ENCODE results near the gene CDH20.

The CDH20 gene

DNA sequence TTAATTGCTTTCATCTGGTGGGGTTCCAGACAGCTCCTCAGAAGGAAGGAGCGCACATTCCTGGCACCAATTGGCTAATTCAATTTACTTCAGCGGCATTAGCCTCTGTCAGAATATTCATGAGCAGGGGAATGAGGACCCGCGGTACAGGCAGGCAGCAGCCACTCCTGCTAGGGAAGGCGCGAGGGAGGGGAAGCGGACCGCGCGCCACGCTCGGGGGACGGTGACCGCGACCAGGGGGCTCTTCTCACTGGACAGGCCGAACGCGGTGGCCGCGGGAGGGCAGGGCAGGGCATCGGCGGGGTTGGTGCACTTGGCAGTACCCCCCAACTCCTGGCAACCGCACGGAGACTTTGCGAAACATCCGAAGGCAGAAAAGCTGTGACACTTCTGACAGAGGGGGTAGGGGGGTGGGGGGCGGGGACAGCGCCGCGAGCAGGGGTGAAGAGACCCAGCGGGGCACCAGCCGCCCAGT is at the start of gene CDH20:
CDH20 (plus strand) TSS at position 160 of the 475 bp plus-strand sequence.
- DNase-seq: no peak

DNA sequence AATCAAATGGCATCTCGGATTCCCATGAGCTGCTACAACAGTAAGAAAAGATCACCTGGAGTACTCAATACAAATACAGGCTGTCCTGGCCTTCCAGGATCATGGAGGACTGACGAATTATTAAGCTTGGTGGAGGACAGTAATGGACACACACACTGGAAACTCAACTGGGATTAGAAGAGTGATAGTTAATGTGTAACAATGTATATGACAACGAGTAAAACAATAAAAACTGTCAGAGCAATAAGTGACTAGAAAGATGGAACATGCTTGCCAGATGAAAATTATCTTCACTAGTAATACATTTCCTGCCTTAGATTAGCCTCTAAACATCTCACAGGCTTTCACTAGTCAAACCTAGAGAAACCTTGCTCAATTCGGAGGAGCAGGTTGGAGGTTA is 49.2 kb upstream of the CDH20 start:
- no peak for DNase-seq

DNA sequence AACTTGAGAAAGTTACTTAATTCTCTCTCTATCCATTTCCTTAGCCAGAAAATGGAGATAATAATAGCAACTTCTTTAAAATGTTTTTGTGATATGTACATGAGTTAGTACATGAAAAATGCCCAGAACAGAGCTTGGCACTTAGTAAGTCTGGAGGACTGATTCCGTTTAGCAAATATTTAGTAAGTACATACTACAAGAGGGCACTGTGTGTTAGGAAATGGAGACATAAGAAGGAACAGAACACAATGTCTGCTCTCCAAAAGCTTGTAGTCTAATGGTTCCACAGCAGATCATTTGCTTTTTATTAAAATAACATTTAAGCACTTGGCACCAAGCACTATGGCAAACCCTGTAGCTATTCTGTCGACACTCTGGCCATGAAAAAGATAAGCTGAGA is 47.5 kb upstream of the CDH20 start:
- DNase-seq: no peak

DNA sequence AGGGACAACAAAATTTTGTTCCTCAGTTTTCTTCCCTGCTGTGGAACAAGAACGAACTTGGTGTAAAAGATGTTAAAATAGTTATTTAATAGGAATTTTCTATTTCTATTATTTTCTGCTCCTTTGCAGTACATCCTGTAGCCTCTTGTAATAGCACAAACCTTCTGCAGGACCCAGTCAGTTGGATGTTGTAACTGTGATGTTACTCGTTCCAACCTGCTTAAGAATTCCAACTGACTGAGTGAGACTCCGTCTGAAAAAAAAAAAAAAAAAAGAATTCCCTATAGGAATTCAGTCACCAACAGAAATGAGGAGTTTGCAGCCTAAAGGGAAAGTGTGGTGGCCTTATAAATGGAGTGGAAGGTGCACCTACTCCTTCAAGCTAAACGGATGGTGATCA is 46.4 kb upstream of the CDH20 start:
- DNase-seq: no peak

DNA sequence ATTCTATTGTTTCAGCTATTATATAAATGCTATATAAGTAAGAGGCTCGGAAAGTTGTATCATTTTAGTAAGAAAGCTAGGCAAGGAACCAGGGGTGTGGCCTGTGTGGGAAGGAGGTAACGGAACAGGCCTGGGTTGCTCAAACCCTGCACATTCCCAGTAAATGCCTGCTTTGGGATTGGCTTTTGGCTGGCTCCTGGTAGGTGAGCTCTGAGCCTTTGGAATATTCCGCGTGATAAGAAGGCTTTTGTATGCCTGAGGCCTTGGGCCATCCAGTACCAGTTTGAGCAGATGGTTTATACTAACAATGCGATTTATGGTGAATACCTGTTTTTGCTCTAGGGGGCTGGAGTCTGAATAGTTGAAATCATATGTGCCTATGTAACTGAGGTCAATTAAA is 42.6 kb upstream of the CDH20 start:
- DNase-seq: no peak

DNA sequence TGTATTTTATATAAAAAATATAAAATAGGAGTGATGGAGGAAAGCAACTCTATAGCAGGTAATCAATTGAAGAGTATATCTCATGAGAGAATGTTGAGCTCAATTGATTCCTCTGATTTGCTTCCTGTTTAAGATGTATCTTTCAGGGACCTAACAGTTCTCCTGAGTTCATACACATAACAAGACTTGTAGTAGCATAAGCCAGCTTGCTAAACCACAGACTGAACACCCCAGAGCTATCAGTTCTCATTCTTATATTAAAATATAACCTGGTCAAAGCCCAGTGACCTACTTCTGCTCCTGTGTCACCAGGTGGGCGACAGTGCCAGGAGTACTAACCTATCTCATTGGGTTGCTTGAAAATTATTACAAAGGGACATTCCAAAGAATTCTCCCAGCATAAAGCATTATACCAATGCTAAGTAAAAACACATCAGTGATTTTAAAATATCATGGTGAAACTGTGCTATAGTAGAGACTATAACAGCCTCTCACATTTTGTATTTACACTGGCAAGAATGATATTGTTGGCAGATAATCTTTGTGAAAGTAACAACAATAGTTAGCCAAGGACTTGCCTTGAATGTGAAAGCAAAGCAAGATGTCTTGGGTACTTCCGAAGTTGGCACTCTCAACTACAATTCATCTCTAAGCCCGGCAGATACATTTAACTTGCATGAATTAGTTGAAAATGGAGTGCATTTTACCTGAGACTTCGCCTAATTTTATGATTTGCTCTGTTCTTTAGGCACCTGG is 40.8 kb upstream of the CDH20 start:
- DNase-seq: no peak

DNA sequence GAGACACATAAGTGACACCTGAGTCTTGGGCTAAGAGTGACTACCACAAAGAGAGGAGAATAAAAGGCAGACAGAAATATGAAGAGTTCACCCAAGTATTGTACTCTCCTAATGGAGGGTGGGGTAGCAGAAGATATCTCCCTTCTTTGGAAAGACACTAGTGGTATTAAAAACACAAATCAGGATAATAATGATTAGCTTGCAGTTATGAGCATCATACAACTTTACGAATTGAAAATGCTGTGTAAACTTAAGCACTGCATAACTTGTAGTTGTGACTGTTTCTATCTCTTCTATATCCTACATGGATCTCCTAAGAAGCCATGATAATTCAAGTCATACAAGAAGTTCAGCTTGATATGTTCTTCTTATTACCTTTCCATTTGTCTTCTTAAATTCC is 38.1 kb upstream of the CDH20 start:
- DNase-seq: no peak

DNA sequence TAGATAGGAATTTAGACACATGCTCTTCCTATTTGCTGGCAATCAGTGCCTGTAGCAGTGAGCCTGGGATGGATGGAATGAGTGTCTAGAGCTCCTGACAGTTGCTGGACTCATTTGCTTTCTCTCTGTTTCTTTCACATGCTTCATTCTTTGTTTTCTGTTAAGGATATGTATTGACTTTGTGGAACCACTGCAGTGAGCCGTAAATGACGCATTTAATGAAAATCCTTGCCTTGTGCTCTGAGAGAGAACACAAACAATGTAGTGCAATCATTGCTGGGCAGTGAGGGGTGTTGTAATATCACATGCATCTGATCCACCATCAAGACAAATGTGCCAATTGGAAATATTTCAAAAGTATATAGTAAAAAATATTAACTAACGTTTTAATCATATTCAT is 25.2 kb upstream of the CDH20 start:
- no peak for DNase-seq

DNA sequence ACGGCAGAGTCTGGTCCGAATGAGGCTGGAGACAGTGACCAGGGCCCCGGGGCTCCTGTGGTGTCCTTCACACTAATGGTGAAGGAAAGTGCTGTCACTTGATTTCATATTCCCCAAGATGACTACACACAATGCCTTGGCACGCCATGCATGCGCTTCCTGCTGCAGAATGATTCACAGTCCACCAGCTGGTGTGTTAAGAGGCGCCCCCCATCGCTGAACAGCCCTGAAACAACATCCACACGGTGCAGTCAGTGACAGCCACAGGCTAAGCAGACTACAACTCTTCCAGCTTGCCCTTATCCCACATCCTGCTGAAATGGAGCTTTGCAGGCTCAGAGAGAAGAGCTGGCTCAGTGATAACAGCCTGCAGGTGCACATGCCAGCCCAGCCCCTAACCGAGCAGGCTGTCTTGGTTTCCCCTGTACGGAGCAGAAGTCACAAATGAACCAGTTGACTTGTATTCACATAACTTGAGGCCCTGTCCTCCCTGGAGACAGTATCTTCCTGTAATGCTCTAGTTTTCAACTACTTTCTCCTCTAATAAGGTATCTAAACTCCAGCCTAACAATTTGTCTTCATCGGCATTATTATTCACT is 24.3 kb upstream of the CDH20 start:
- no peak for DNase-seq

DNA sequence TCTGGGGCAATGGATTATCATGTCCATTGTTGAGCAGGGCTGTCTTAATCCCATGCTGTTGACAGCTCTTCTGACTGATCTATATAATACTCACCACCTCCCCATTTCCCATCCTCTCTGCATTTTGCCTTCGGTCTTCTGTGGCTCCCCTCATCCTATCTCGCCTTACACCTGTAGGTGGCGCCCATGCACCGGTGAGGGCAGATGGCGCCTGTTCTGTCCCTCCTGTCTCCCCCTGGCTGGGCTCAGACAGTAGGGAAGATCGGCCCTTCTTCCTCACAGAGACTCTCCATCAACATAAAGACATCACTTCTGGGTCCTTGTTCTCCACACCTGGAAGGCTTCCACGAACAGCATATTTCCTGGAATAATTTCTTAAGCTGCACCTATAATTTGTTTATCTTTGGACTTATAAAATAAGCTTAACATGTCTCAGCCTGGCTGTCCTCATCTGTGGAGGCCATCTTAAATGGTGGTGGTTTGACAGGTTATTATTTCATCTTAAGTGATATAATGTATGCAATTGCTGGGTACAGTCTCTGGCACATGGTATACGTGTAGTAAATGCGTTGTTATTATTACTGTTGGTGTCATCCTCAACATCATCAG is 10.9 kb upstream of the CDH20 start:
- peak; percentile 75 to 84 for DNase-seq

DNA sequence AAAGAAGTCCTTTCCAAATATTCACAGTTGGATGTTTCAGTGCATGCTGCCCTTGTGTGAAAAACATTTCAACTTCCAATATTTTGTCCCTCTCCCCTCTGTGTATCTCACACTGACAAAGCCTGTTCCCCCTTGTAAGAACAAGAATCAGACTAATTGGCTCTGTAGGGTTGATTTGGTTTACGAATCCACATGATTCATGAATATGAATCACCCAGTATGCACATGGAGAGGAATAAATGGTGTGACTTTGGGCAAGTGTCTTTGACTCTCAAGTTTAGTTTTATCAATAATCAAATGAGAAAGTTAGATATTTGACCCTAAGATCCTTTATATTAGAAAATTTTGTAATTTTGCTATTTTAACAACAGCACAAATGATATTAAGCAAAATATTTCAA is 9.3 kb upstream of the CDH20 start:
- no peak for DNase-seq

DNA sequence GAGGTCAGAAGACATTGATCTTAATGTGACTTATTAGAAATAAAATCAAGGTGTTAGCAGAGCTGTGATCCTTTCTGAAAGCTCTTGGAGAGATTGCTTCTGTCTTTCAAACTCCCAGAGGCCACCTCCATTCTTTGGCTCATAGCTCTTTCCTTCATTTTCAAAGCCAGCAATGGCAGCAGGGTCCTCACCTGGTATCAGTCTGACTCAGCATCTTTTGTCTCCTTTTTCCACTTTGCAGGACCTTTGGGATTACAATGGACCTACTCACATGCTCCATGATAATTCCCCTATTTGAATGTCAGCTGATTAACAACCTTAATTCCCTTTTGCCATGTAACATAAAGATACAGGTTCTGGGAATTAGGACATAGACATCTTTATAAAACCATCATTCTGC is 6.8 kb upstream of the CDH20 start:
- DNase-seq: no peak

DNA sequence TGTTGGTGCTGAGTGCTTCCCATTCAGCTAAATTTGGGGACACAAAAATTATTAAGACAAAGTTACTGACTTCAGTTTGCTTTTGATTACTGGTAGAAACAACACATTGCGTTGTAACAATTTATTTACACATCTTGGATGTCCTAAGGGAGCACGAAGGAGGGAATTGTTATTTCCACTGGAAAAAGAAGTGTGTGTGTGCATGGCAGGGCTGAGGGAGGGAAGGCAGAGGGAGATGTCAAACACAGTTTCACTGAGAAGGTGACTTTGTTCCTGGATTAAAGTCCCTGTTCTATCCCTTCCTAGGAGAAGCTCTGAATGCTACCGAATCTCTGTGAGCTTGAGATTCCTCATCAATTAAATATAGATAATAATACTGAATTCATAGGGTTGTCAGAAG is 3.8 kb upstream of the CDH20 start:
- no peak for DNase-seq

DNA sequence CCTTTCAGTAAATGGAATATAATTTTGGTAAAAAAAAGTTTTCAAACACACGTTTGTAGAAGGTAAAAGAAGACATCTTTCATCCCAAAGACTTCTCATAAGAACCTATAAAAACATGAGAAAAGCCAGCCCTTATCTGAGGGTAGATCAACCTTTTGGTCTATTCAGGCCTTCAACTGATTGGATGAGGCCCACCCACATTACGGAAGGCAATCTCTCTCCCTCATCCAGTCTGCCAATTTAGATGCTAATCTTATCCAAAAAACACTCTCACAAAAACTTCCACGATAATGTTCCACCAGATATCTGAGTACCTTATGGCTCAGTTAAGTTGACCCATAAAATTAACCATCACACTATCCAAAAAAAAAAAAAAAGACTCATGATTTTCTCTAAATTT is 2.2 kb upstream of the CDH20 start:
- DNase-seq: no peak

DNA sequence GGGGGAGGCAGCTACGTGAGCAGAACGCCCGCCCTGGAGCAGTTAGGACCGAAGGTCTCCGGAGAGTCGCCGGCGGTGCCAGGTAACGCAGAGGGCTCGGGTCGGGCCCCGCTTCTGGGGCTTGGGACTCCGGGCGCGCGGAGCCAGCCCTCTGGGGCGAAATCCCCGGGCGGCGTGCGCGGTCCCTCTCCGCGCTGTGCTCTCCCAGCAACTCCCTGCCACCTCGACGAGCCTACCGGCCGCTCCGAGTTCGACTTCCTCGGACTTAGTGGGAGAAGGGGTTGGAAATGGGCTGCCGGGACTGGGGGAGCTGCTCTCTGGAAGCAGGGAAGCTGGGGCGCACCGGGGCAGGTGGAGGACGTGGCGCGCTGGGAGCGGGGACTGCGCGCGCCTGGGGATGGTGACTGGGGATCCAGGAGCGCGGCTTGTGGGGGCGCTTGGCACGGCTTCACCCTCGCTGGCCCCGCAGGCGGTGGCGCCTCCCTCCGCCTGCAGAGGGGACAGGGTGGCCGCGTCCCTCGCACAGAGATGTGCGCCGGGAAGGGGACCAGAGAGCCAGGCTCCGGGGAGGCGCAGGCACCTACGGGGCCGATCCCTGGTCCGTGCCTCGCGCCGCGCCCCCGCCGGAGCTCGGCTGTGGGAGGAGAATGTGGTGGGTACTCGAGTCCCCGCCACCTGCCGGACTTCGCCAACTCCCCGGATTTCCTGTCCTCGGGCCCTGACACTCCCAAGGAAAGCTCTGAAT is 688 bp downstream of the CDH20 start:
- no peak for DNase-seq

DNA sequence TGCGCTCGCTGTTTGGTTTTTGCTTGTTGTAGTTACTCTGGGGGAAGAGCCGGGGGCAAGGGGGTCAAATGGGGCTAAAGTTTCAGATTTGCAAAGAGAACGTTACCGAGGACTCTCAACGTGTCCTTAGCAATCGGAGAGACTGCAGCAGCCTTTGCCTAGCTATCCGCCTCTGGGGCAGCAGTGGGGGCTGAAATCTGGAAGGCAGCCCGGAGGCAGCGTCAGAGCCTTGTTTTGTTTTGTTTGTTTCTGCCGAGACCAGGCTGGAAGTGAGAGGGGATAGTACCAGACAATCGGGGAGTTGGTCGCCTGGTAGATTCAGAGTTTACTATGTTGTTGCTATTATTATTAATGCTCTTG is 1.2 kb downstream of the CDH20 start:
- no peak for DNase-seq

DNA sequence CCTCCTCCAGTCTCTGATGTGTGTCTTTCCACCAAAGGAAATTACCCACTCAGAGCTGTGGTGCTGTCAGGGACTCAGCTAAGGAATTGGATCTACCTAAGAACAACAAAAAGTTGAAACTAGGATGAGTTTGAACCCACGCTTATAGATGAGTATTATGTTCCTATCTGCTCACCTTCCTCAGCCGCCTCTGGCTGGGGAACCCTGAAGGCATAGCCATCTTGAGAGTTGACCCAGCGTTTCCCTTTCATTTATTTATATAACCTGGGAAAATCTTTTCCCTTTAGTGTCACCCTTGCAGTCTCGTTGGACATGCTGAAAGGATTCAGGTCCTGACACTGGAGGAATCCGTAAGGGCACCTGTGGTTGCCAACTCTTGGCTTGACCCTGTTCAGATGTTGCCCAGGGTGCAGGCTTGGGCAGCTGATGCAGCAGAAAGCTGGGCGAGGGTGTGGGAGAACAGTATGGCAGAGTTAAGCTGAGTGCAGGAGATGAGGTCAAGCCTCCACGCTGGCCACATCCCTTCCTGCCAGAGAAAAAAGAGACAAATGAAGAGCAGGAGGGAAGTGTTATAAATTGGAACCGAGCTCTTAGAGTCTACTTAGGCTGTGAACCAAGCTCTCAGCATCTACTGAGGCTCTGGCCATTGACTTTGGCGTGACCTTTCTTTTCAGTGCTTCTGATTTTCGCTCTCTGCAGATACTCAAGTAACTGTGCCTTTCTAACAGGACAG is 1.9 kb downstream of the CDH20 start:
- DNase-seq: no peak

DNA sequence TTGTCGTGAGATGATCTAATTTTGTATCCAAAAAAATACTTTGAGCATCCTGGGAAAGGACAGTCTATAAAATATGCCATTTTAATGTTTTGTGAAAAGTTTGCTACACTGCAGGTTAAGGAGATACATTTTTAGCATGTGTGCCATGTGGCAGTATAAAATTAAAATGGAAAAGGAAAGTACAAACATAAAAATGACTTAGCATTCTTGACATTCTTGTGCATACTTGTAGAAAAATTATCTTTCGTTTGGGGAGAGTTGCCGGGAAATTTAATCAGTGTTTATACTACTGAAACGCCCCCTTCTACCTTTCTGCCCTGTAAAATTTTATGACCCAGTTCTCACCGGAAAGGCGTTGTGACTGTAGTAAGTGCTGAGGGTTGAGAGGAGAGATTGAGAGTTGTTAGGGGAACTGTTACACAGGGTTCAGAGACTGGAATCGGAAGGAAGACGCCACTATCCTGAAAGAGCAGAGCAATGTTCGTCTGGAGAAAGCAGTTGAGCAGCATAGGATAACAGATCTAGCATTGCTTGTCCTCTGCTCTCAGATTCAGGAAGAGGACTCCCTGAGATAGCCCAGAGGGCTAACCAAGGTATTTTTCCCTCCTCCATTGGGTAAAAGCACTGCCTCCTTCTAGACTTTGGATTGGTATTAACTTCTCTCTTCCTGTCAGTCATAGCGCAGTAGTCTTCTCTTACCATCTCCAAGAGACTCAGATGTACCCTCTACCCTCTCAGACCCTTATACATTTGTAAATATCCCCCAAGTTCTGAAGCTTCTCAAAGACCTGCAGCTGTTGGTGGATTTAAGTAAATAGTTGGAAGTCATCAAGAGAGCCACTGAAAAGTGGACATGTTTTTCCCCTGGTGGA is 2.7 kb downstream of the CDH20 start:
- no peak for DNase-seq

DNA sequence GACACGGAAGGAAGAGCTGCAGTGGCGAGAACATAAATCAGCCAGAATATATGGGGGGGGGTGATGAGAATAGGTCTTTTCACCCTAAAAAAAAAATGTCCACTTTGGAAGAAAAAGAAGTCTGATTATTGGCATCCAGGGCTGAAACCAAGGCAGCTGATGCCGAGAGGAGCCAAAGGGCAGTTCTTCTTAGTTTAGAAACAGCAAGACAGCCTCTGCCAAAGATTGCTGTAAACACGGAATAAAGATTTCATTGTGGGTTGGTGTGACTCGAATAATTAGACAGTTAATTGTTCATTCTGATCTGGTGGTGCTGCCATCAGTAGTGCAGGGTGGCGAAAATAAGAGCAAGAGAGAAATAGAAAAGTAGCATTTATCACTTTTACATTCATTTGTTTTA is 3.5 kb downstream of the CDH20 start:
- DNase-seq: no peak

DNA sequence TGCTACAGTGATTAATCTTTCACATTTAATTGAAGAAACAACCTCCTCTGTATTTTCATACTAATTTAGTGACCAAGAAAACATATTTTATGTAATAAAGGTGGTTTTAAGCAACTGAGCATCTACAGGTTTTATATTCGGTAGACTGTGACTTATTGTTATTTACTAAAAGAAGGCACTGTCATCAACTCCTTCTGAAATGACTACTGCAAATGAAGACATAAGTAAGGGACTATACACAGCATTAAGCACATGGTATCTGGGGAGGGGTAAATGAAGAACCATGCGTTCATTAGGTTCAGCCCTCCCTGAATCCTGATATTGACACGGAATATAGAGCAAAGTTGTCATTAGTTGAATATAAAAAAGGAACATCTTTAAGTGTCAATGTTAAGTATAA is 4.3 kb downstream of the CDH20 start:
- DNase-seq: no peak

DNA sequence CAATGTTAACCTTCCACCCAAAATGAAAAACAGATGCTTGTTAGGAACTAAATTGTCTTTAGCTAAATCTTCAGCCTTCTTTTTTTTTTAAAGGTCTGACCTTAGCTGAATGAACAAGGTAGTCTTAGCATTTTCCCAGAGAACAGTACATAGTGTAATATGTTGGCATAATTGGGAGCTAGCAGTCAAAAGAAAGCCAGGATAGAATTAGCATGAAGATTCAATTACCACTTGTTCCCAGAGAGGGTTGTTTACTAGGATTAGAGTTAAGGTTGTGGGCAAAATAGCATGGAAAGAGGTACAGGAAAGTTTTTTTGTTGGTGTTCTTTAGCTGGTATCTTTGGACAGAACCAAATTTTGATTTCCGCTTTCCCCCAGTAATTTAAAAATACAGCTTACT is 6.9 kb downstream of the CDH20 start:
- DNase-seq: no peak

DNA sequence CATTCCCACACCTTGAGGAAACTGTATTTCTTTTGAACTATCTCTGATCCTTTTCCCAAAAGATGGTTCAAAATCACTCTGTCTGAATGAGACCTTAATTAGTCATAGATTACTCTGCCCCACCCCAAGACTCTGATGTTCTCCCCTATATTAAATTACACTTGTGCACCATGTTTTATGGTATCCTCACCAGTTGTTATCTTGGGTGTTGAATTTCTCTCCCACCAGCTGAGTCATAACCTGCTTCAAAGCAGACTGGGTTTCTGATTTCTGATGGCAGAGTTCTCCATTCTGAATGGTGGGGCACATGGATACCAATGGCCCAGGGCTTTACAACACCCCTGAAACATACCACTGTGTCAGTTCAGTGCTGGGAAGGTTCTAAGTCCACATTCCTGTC is 15.0 kb downstream of the CDH20 start:
- no peak for DNase-seq
